Measurements from ENCODE around the gene RFLNA.
"Not testable (repeated sequence)": the region's sequence is repeated elsewhere in the genome, so short reads cannot be mapped to it uniquely, and the experiment has no call there.

The RFLNA gene

GRCh38 chr12:124318278-124319020, 23.6 kb downstream of the RFLNA start:
- in situ Hi-C loops (cut with HindIII; ENCODE audit: low sequenced_read_pairs): no loop called here

- in situ Hi-C loops (cut with HindIII; ENCODE audit: low sequenced_read_pairs): no loop called here
These were observed 24.6 kb downstream of the RFLNA start for GRCh38 chr12:124319368-124320050.

- in situ Hi-C loops (cut with HindIII; ENCODE audit: low sequenced_read_pairs): no loop called here
These were observed 26.2 kb downstream of the RFLNA start for GRCh38 chr12:124321040-124321481.

GRCh38 chr12:124321556-124322270, 26.8 kb downstream of the RFLNA start:
- in situ Hi-C loops (cut with HindIII; ENCODE audit: low sequenced_read_pairs): no loop called here

GRCh38 chr12:124322271-124322998, 27.5 kb downstream of the RFLNA start:
- in situ Hi-C loops (cut with HindIII; ENCODE audit: low sequenced_read_pairs): no loop called here

GRCh38 chr12:124322999-124323328, 28.1 kb downstream of the RFLNA start:
- in situ Hi-C loops (cut with HindIII; ENCODE audit: low sequenced_read_pairs): not testable (repeated sequence)

GRCh38 chr12:124323771-124324530, 29.1 kb downstream of the RFLNA start:
- in situ Hi-C loops (cut with HindIII; ENCODE audit: low sequenced_read_pairs): no loop called here

GRCh38 chr12:124324803-124325705, 30.2 kb downstream of the RFLNA start:
- in situ Hi-C loops (cut with HindIII; ENCODE audit: low sequenced_read_pairs): no loop called here

GRCh38 chr12:124326104-124326503, 31.2 kb downstream of the RFLNA start:
- in situ Hi-C loops (cut with HindIII; ENCODE audit: low sequenced_read_pairs): no loop called here

- in situ Hi-C loops (cut with HindIII; ENCODE audit: low sequenced_read_pairs): no loop called here
These were observed 32.0 kb downstream of the RFLNA start for GRCh38 chr12:124326871-124327270.

- in situ Hi-C loops (cut with HindIII; ENCODE audit: low sequenced_read_pairs): no loop called here
These were observed 32.6 kb downstream of the RFLNA start for GRCh38 chr12:124327362-124328043.

- in situ Hi-C loops (cut with HindIII; ENCODE audit: low sequenced_read_pairs): no loop called here
These were observed 33.2 kb downstream of the RFLNA start for GRCh38 chr12:124328116-124328515.

GRCh38 chr12:124328636-124329035, 33.7 kb downstream of the RFLNA start:
- in situ Hi-C loops (cut with HindIII; ENCODE audit: low sequenced_read_pairs): no loop called here

GRCh38 chr12:124332058-124332672, 37.3 kb downstream of the RFLNA start:
- in situ Hi-C loops (cut with HindIII; ENCODE audit: low sequenced_read_pairs): no loop called here

- in situ Hi-C loops (cut with HindIII; ENCODE audit: low sequenced_read_pairs): no loop called here
These were observed 38.0 kb downstream of the RFLNA start for GRCh38 chr12:124332900-124333299.

GRCh38 chr12:124333724-124334123, 38.8 kb downstream of the RFLNA start:
- in situ Hi-C loops (cut with HindIII; ENCODE audit: low sequenced_read_pairs): no loop called here

GRCh38 chr12:124334266-124334665, 39.4 kb downstream of the RFLNA start:
- in situ Hi-C loops (cut with HindIII; ENCODE audit: low sequenced_read_pairs): no loop called here

GRCh38 chr12:124334976-124335375, 40.1 kb downstream of the RFLNA start:
- in situ Hi-C loops (cut with HindIII; ENCODE audit: low sequenced_read_pairs): no loop called here

All from DLD1 (cell line).